PC-9 (cell line): ENCODE data around the gene TMEM163.

Experiments
- EZH2 ChIP-seq: fragments of 200-600 bp; sonication (generic); IDR thresholded peaks from 2 replicates; pipeline ENCODE4 v1.8.0; 2017; ENCODE audit warnings: antibody characterized with exemption, low read depth
- TF ChIP-seq, protein P1 (sequence below): fragments of 200-600 bp; sonication (generic); conservative IDR thresholded peaks from 2 replicates; pipeline ENCODE4 v1.6.1; 2017; ENCODE audit warnings: mixed run types, antibody characterized with exemption, mild to moderate bottlenecking, moderate library complexity

DNA sequence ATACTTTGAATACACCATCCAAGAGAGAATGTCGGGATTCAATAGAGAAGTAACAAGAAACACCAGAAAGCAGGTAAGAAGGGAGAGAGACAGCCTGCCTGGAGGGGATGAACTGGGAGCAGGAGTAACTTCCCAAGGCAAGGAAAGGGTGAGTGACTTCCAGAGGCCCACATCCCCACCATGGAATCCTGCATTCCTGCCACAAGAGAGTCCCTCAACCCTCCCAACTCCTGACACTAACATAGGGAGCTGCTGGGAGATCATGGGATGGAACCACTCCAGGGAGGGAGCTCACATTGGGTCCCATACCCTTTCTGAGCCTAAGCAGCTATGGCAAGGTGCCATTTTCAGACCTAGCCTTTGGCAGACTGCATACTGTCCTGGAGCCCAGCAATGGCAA lies 5.5 kb upstream of the TMEM163 start:
- TF ChIP-seq, protein P1, sequence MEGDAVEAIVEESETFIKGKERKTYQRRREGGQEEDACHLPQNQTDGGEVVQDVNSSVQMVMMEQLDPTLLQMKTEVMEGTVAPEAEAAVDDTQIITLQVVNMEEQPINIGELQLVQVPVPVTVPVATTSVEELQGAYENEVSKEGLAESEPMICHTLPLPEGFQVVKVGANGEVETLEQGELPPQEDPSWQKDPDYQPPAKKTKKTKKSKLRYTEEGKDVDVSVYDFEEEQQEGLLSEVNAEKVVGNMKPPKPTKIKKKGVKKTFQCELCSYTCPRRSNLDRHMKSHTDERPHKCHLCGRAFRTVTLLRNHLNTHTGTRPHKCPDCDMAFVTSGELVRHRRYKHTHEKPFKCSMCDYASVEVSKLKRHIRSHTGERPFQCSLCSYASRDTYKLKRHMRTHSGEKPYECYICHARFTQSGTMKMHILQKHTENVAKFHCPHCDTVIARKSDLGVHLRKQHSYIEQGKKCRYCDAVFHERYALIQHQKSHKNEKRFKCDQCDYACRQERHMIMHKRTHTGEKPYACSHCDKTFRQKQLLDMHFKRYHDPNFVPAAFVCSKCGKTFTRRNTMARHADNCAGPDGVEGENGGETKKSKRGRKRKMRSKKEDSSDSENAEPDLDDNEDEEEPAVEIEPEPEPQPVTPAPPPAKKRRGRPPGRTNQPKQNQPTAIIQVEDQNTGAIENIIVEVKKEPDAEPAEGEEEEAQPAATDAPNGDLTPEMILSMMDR, result no peak
- TF ChIP-seq EZH2, result no peak
